ENCODE results near the gene SLC10A7. TPM values are rescaled to one million over a fixed set of nuclear protein-coding genes. Genes with fewer than 3 reads are reported as not detected.

SLC10A7 gene
- total and polyA plus RNA-seq, 4 donors: 3.7 to 18.7 (median 7.6) TPM

GRCh38 chr4:146311238-146311970 is 210.3 kb downstream of the SLC10A7 start:
- Histone ChIP-seq H3K4me3 (ENCODE audit: low read depth in 1 of 3, low read length in 3 of 3) (no peak overlapping the region), H3K9me3 (ENCODE audit: control insufficient read depth in 4 of 4, low read length in 3 of 4) (no peaks in the 10 kb centered on the region), H3K9ac (ENCODE audit: low read depth in 1 of 2, low read length in 2 of 2) (no peak overlapping the region), H3K27ac (ENCODE audit: low read depth in 1 of 2, low read length in 2 of 2) (no peak overlapping the region), H3K27me3 (ENCODE audit: control insufficient read depth in 4 of 4, insufficient read depth in 4 of 4, low read length in 3 of 4) (no peaks in the 10 kb centered on the region), H3K4me1 (ENCODE audit: control insufficient read depth in 4 of 4, insufficient read depth in 4 of 4, low read length in 3 of 4) (no peaks in the 10 kb centered on the region), H3K36me3 (ENCODE audit: control insufficient read depth in 4 of 4, insufficient read depth in 3 of 4, low read depth in 1 of 4, low read length in 3 of 4) (no peaks in the 10 kb centered on the region)
- no peak for TF ChIP-seq JUND (IDR thresholded peaks at IDR 0.05)
- no peak for TF ChIP-seq HNF4G (IDR thresholded peaks at IDR 0.05)
- no peak for TF ChIP-seq SP1 (IDR thresholded peaks at IDR 0.05)
- TF ChIP-seq TAF1 (conservative IDR thresholded peaks at IDR 0.05): no peak
- TF ChIP-seq REST (IDR thresholded peaks at IDR 0.05): no peak
- TF ChIP-seq FOXA2 (IDR thresholded peaks at IDR 0.05): no peak
- TF ChIP-seq ZBTB33 (IDR thresholded peaks at IDR 0.05): no peak
- WGBS: 84% methylated on average over 3 of the region's 3 CpGs
- no peak for DNase-seq (ENCODE audit: low spot score)

- Histone ChIP-seq H3K4me1 (ENCODE audit: control insufficient read depth in 4 of 4, insufficient read depth in 4 of 4, low read length in 3 of 4) (no peaks in the 10 kb centered on the region), H3K27ac (ENCODE audit: low read depth in 1 of 2, low read length in 2 of 2) (no peak overlapping the region), H3K9ac (ENCODE audit: low read depth in 1 of 2, low read length in 2 of 2) (no peak overlapping the region), H3K27me3 (ENCODE audit: control insufficient read depth in 4 of 4, insufficient read depth in 4 of 4, low read length in 3 of 4) (no peaks in the 10 kb centered on the region), H3K4me3 (ENCODE audit: low read depth in 1 of 3, low read length in 3 of 3) (no peak overlapping the region), H3K36me3 (ENCODE audit: control insufficient read depth in 4 of 4, insufficient read depth in 3 of 4, low read depth in 1 of 4, low read length in 3 of 4) (no peaks in the 10 kb centered on the region), H3K9me3 (ENCODE audit: control insufficient read depth in 4 of 4, low read length in 3 of 4) (no peaks in the 10 kb centered on the region)
- TF ChIP-seq YY1 (IDR thresholded peaks at IDR 0.05) (no peak), EGR1 (IDR thresholded peaks at IDR 0.05; ENCODE audit: low read depth in 2 of 2) (no peak), RAD21 (IDR thresholded peaks at IDR 0.05) (no peak), HNF4G (IDR thresholded peaks at IDR 0.05) (no peak), RXRA (IDR thresholded peaks at IDR 0.05) (no peak), TAF1 (conservative IDR thresholded peaks at IDR 0.05) (no peak), FOXA2 (IDR thresholded peaks at IDR 0.05) (no peak), ATF3 (IDR thresholded peaks at IDR 0.05) (no peak), HNF4A (conservative IDR thresholded peaks at IDR 0.05) (no peak), SP1 (IDR thresholded peaks at IDR 0.05) (no peak), REST (IDR thresholded peaks at IDR 0.05) (no peak), ZBTB33 (IDR thresholded peaks at IDR 0.05) (no peak), JUND (IDR thresholded peaks at IDR 0.05) (no peak), CTCF (IDR thresholded peaks at IDR 0.05; ENCODE audit: low read depth, low read length, missing input control) (no peak), FOXA1 (IDR thresholded peaks at IDR 0.05) (no peak), GABPA (IDR thresholded peaks at IDR 0.05 in 1 of 2, conservative IDR thresholded peaks at IDR 0.05 in 1 of 2) (no peak)
- no peak for DNase-seq (ENCODE audit: low spot score)
Measured at GRCh38 chr4:146310319-146311021, 211.3 kb downstream of the SLC10A7 start.
